Naive thymus-derived CD4-positive, alpha-beta T cell (primary cell): ENCODE measurements around the gene IRX4. TPM values are rescaled to one million over a fixed set of nuclear protein-coding genes. Genes with fewer than 3 reads are reported as not detected.

Source experiments
- ATAC-seq: fragments of 150-1000 bp; cut with Tn5 transposase; 2 replicates; pipeline ENCODE4 v1.10.0; 2021; ENCODE audit warnings: mild to moderate bottlenecking, moderate library complexity
- CTCF ChIA-PET: fragments of 350-600 bp; sonication (Branson Sonifier 250); formaldehyde crosslinking; loops from one replicate; lab custom pipeline; 2021; ENCODE audit warnings: antibody characterized with exemption; lab: Charles Lee
- POLR2A ChIA-PET: fragments of 350-600 bp; sonication (Branson Sonifier 250); formaldehyde crosslinking; loops from one replicate; lab custom pipeline; 2021; ENCODE audit warnings: antibody characterized with exemption, inconsistent platforms; lab: Charles Lee
- DNase-seq, 9 donors: peaks; one replicate each; pipeline versions ENCODE4 v3.0.0 to v3.0.0-alpha.2; 2020 to 2022; ENCODE audit warnings: mixed read lengths in 1 of 9
- H3K27ac ChIP-seq: one replicate; pipeline ENCODE4 v1.7.0; 2013; ENCODE audit warnings: mild to moderate bottlenecking, low read depth, low read length, moderate library complexity
- H3K27me3 ChIP-seq, 2 donors: one replicate each; pipeline ENCODE4 v1.7.0; 2013; ENCODE audit warnings: low read length in 2 of 2, mild to moderate bottlenecking in 2 of 2, moderate library complexity in 2 of 2; ENCODE audit not compliant: control insufficient read depth in 2 of 2, insufficient read depth in 2 of 2
- H3K36me3 ChIP-seq, 3 experiments: 1 replicate in 2 of 3; 2 replicates in 1 of 3; pipeline ENCODE4 v1.7.0; 2013; ENCODE audit warnings: low read length in 3 of 3, mild to moderate bottlenecking in 3 of 3, moderate library complexity in 1 of 3; ENCODE audit not compliant: insufficient read depth in 3 of 3, control insufficient read depth in 2 of 3
- H3K4me1 ChIP-seq, 2 donors: one replicate each; pipeline ENCODE4 v1.7.0; 2013; ENCODE audit warnings: low read length in 2 of 2, mild to moderate bottlenecking in 2 of 2, moderate library complexity in 1 of 2; ENCODE audit not compliant: control insufficient read depth in 2 of 2, insufficient read depth in 2 of 2
- H3K4me3 ChIP-seq: 2 replicates; pipeline ENCODE4 v1.7.0; 2013; ENCODE audit warnings: mild to moderate bottlenecking, low read length
- H3K9me3 ChIP-seq, 3 experiments: 1 replicate in 2 of 3; 2 replicates in 1 of 3; pipeline ENCODE4 v1.7.0; 2013; ENCODE audit warnings: low read length in 3 of 3; ENCODE audit not compliant: control insufficient read depth in 2 of 3
- H3K27ac Mint-ChIP-seq, 9 donors: one replicate each; pipeline ENCODE4 v1.8.0; 2020 to 2022; ENCODE audit warnings: mixed read lengths in 9 of 9, mild to moderate bottlenecking in 8 of 9, moderate library complexity in 5 of 9, inconsistent platforms in 2 of 9
- H3K27me3 Mint-ChIP-seq, 5 donors: one replicate each; pipeline ENCODE4 v1.8.0; 2021 to 2022; ENCODE audit warnings: mixed read lengths in 5 of 5, mild to moderate bottlenecking in 1 of 5
- H3K36me3 Mint-ChIP-seq, 5 donors: one replicate each; pipeline ENCODE4 v1.8.0; 2020 to 2022; ENCODE audit warnings: mixed read lengths in 5 of 5, mild to moderate bottlenecking in 3 of 5, inconsistent platforms in 1 of 5
- H3K4me1 Mint-ChIP-seq, 7 donors: one replicate each; pipeline ENCODE4 v1.8.0; 2020 to 2022; ENCODE audit warnings: mixed read lengths in 7 of 7, mild to moderate bottlenecking in 3 of 7, inconsistent platforms in 1 of 7
- H3K4me3 Mint-ChIP-seq, 10 donors: one replicate each; pipeline ENCODE4 v1.8.0; 2020 to 2022; ENCODE audit warnings: mild to moderate bottlenecking in 10 of 10, mixed read lengths in 10 of 10, moderate library complexity in 6 of 10, inconsistent platforms in 2 of 10
- H3K9me3 Mint-ChIP-seq, 11 donors: one replicate each; pipeline ENCODE4 v1.8.0; 2020 to 2022; ENCODE audit warnings: mixed read lengths in 11 of 11, mild to moderate bottlenecking in 4 of 11, inconsistent platforms in 1 of 11, moderate library complexity in 1 of 11
- intact Hi-C, 2 donors: fragments of 100-400 bp; cut with micrococcal nuclease; formaldehyde crosslinking; loops; one replicate each; pipeline ENCODE4 v1.15.1; 2023
- polyA plus RNA-seq, 2 donors: library from polyadenylated mRNA; unstranded; fragments of 300-500 nt; fragmentation: Illumina TruSeq; gene quantifications; one replicate each; pipeline ENCODE4 v1.2.3, GENCODE V29; 2021
- total RNA-seq, 6 experiments: library from RNA in 5 of 6; stranded (reverse) in 5 of 6; gene quantifications; 1 replicate in 5 of 6; 2 replicates in 1 of 6; pipeline ENCODE4 v1.2.3 and lab custom pipeline; 2021 to 2026

Gene IRX4
- total and polyA plus RNA-seq, 7 experiments from 2014 or later = not detected

- H3K36me3 Mint-ChIP-seq = no peaks in the 10 kb centered on the region
- H3K9me3 ChIP-seq = no peaks in the 10 kb centered on the region
Observed at GRCh38 chr5:1914471-1914870, 31.7 kb upstream of the IRX4 start.

GRCh38 chr5:1913578-1913977 lies 30.9 kb upstream of the IRX4 start:
- Mint-ChIP-seq H3K27ac (no peak overlapping the region), H3K4me3 (no peak overlapping the region), H3K27me3 (peaks cover 0 to 22% (median 9%) of the 10 kb centered on the region in 5 donors), H3K4me1 (peaks cover 0 to 1% (median 0%) of the 10 kb centered on the region in 7 donors), H3K9me3 (peaks cover 0 to 9% (median 0%) of the 10 kb centered on the region in 11 donors), H3K36me3 (no peaks in the 10 kb centered on the region)
- ChIA-PET POLR2A (no interaction called here), CTCF (no interaction called here)
- Histone ChIP-seq H3K9me3 (no peaks in the 10 kb centered on the region), H3K4me3 (no peak overlapping the region), H3K4me1 (no peaks in the 10 kb centered on the region), H3K36me3 (no peaks in the 10 kb centered on the region), H3K27ac (no peak overlapping the region), H3K27me3 (no peaks in the 10 kb centered on the region)
- intact Hi-C loops = no loop called here
- no peak for DNase-seq
- no peak for ATAC-seq

More at GRCh38 chr5:1914471-1914870, 31.7 kb upstream of the IRX4 start:
- Mint-ChIP-seq H3K27me3 (peaks cover 0 to 22% (median 6%) of the 10 kb centered on the region in 5 donors), H3K27ac (no peak overlapping the region), H3K4me3 (no peak overlapping the region), H3K4me1 (peaks cover 0 to 1% (median 0%) of the 10 kb centered on the region in 7 donors), H3K9me3 (peaks cover 0 to 9% (median 0%) of the 10 kb centered on the region in 11 donors)
- H3K4me1 ChIP-seq = no peaks in the 10 kb centered on the region
- no peak overlapping the region for H3K4me3 ChIP-seq
- no peaks in the 10 kb centered on the region for H3K27me3 ChIP-seq
- intact Hi-C loops = no loop called here
- ChIA-PET POLR2A (no interaction called here), CTCF (no interaction called here)
- DNase-seq = no peak
- no peak overlapping the region for H3K27ac ChIP-seq
- no peak for ATAC-seq
- no peaks in the 10 kb centered on the region for H3K36me3 ChIP-seq

GRCh38 chr5:1912951-1913565 lies 30.3 kb upstream of the IRX4 start:
- no peak overlapping the region for H3K27ac Mint-ChIP-seq
- H3K9me3 ChIP-seq = no peaks in the 10 kb centered on the region
- no peaks in the 10 kb centered on the region for H3K36me3 ChIP-seq
- H3K27me3 Mint-ChIP-seq = peaks cover 0 to 20% (median 9%) of the 10 kb centered on the region in 5 donors
- no peak for DNase-seq
- ATAC-seq = no peak
- peaks cover 0 to 1% (median 0%) of the 10 kb centered on the region in 7 donors for H3K4me1 Mint-ChIP-seq
- H3K4me1 ChIP-seq = no peaks in the 10 kb centered on the region
- intact Hi-C loops = no loop called here
- H3K36me3 Mint-ChIP-seq = no peaks in the 10 kb centered on the region
- no peak overlapping the region for H3K4me3 ChIP-seq
- H3K4me3 Mint-ChIP-seq = no peak overlapping the region
- no peaks in the 10 kb centered on the region for H3K27me3 ChIP-seq
- ChIA-PET CTCF (no interaction called here), POLR2A (no interaction called here)
- H3K9me3 Mint-ChIP-seq = peaks cover 0 to 9% (median 0%) of the 10 kb centered on the region in 11 donors
- no peak overlapping the region for H3K27ac ChIP-seq

- Histone ChIP-seq H3K4me3 (no peak overlapping the region), H3K36me3 (no peaks in the 10 kb centered on the region), H3K4me1 (no peaks in the 10 kb centered on the region), H3K9me3 (no peaks in the 10 kb centered on the region), H3K27ac (no peak overlapping the region), H3K27me3 (no peaks in the 10 kb centered on the region)
- ATAC-seq (no peak), DNase-seq (no peak)
- Mint-ChIP-seq H3K4me1 (no peaks in the 10 kb centered on the region), H3K9me3 (peaks cover 0 to 9% (median 0%) of the 10 kb centered on the region in 11 donors), H3K27me3 (peaks cover 0 to 16% (median 12%) of the 10 kb centered on the region in 5 donors), H3K36me3 (no peaks in the 10 kb centered on the region), H3K4me3 (no peak overlapping the region), H3K27ac (no peak overlapping the region)
- ChIA-PET POLR2A (no interaction called here), CTCF (no interaction called here)
- intact Hi-C loops = no loop called here
Observed at GRCh38 chr5:1911773-1912235, 29.1 kb upstream of the IRX4 start.

- no peaks in the 10 kb centered on the region for H3K36me3 Mint-ChIP-seq
- no peak for DNase-seq
Observed at GRCh38 chr5:1910861-1911772, 28.4 kb upstream of the IRX4 start.

GRCh38 chr5:1910081-1910760 lies 27.5 kb upstream of the IRX4 start:
- peaks cover 0 to 26% (median 15%) of the 10 kb centered on the region in 5 donors for H3K27me3 Mint-ChIP-seq
- ATAC-seq (no peak), DNase-seq (no peak)
- no peak overlapping the region for H3K27ac Mint-ChIP-seq
- Histone ChIP-seq H3K27me3 (no peaks in the 10 kb centered on the region), H3K27ac (no peak overlapping the region), H3K9me3 (no peaks in the 10 kb centered on the region), H3K4me3 (no peak overlapping the region), H3K4me1 (no peaks in the 10 kb centered on the region), H3K36me3 (no peaks in the 10 kb centered on the region)
- no peaks in the 10 kb centered on the region for H3K4me1 Mint-ChIP-seq
- POLR2A ChIA-PET = no interaction called here
- CTCF ChIA-PET = no interaction called here
- no peaks in the 10 kb centered on the region for H3K36me3 Mint-ChIP-seq
- no peak overlapping the region for H3K4me3 Mint-ChIP-seq
- intact Hi-C loops = no loop called here
- H3K9me3 Mint-ChIP-seq = peaks cover 0 to 16% (median 3%) of the 10 kb centered on the region in 11 donors

More at GRCh38 chr5:1910861-1911772, 28.4 kb upstream of the IRX4 start:
- Mint-ChIP-seq H3K27ac (no peak overlapping the region), H3K27me3 (peaks cover 0 to 23% (median 12%) of the 10 kb centered on the region in 5 donors), H3K9me3 (peaks cover 0 to 9% (median 0%) of the 10 kb centered on the region in 11 donors), H3K4me3 (no peak overlapping the region), H3K4me1 (no peaks in the 10 kb centered on the region)
- no peak overlapping the region for H3K4me3 ChIP-seq
- POLR2A ChIA-PET = no interaction called here
- intact Hi-C loops = no loop called here
- H3K9me3 ChIP-seq = no peaks in the 10 kb centered on the region
- no peaks in the 10 kb centered on the region for H3K4me1 ChIP-seq
- no peak overlapping the region for H3K27ac ChIP-seq
- CTCF ChIA-PET = no interaction called here
- no peaks in the 10 kb centered on the region for H3K36me3 ChIP-seq
- no peaks in the 10 kb centered on the region for H3K27me3 ChIP-seq
- no peak for ATAC-seq
